ENCODE results near the gene HP.

Gene HP

GRCh38 chr16:72018470-72018869 lies 35.8 kb upstream of the HP start:
- Histone ChIP-seq H3K27me3 (ENCODE audit: control insufficient read depth in 1 of 2, insufficient read depth in 2 of 2, low read length in 2 of 2) (no peaks in the 10 kb centered on the region), H3K9ac (ENCODE audit: low read depth in 1 of 2, low read length in 2 of 2) (no peak overlapping the region), H3K4me1 (ENCODE audit: control insufficient read depth in 1 of 2, insufficient read depth in 2 of 2, low read length in 2 of 2) (peaks cover 0 to 8% of the 10 kb centered on the region in 2 donors), H3K4me3 (ENCODE audit: low read depth in 1 of 2, low read length in 2 of 2) (no peak overlapping the region), H3K36me3 (ENCODE audit: control insufficient read depth in 1 of 2, insufficient read depth in 2 of 2, low read length in 2 of 2) (peaks cover 5 to 43% of the 10 kb centered on the region in 2 donors), H3K27ac (ENCODE audit: low read depth, low read length) (no peak overlapping the region), H3K9me3 (ENCODE audit: control insufficient read depth in 1 of 2, low read length in 2 of 2) (no peaks in the 10 kb centered on the region)

GRCh38 chr16:72021043-72021442 lies 33.3 kb upstream of the HP start:
- no peaks in the 10 kb centered on the region for H3K9me3 ChIP-seq (ENCODE audit: control insufficient read depth in 1 of 2, low read length in 2 of 2)
- no peak overlapping the region for H3K9ac ChIP-seq (ENCODE audit: low read depth in 1 of 2, low read length in 2 of 2)
- peaks cover 5 to 62% of the 10 kb centered on the region in 2 donors for H3K36me3 ChIP-seq (ENCODE audit: control insufficient read depth in 1 of 2, insufficient read depth in 2 of 2, low read length in 2 of 2)
- H3K27ac ChIP-seq (ENCODE audit: low read depth, low read length) = no peak overlapping the region
- no peaks in the 10 kb centered on the region for H3K27me3 ChIP-seq (ENCODE audit: control insufficient read depth in 1 of 2, insufficient read depth in 2 of 2, low read length in 2 of 2)
- no peak overlapping the region for H3K4me3 ChIP-seq (ENCODE audit: low read depth in 1 of 2, low read length in 2 of 2)
- no peaks in the 10 kb centered on the region for H3K4me1 ChIP-seq (ENCODE audit: control insufficient read depth in 1 of 2, insufficient read depth in 2 of 2, low read length in 2 of 2)

- Histone ChIP-seq H3K9ac (ENCODE audit: low read depth in 1 of 2, low read length in 2 of 2) (no peak overlapping the region), H3K4me1 (ENCODE audit: control insufficient read depth in 1 of 2, insufficient read depth in 2 of 2, low read length in 2 of 2) (no peaks in the 10 kb centered on the region), H3K36me3 (ENCODE audit: control insufficient read depth in 1 of 2, insufficient read depth in 2 of 2, low read length in 2 of 2) (peaks cover 5 to 55% of the 10 kb centered on the region in 2 donors), H3K9me3 (ENCODE audit: control insufficient read depth in 1 of 2, low read length in 2 of 2) (no peaks in the 10 kb centered on the region), H3K4me3 (ENCODE audit: low read depth in 1 of 2, low read length in 2 of 2) (no peak overlapping the region), H3K27ac (ENCODE audit: low read depth, low read length) (no peak overlapping the region), H3K27me3 (ENCODE audit: control insufficient read depth in 1 of 2, insufficient read depth in 2 of 2, low read length in 2 of 2) (no peaks in the 10 kb centered on the region)
Measured at GRCh38 chr16:72022127-72022526, 32.2 kb upstream of the HP start.

- H3K9ac ChIP-seq (ENCODE audit: low read depth in 1 of 2, low read length in 2 of 2) = no peak overlapping the region
- H3K4me3 ChIP-seq (ENCODE audit: low read depth in 1 of 2, low read length in 2 of 2) = no peak overlapping the region
- no peak overlapping the region for H3K27ac ChIP-seq (ENCODE audit: low read depth, low read length)
- no peaks in the 10 kb centered on the region for H3K4me1 ChIP-seq (ENCODE audit: control insufficient read depth in 1 of 2, insufficient read depth in 2 of 2, low read length in 2 of 2)
- no peaks in the 10 kb centered on the region for H3K9me3 ChIP-seq (ENCODE audit: control insufficient read depth in 1 of 2, low read length in 2 of 2)
- H3K27me3 ChIP-seq (ENCODE audit: control insufficient read depth in 1 of 2, insufficient read depth in 2 of 2, low read length in 2 of 2) = no peaks in the 10 kb centered on the region
- peaks cover 2 to 48% of the 10 kb centered on the region in 2 donors for H3K36me3 ChIP-seq (ENCODE audit: control insufficient read depth in 1 of 2, insufficient read depth in 2 of 2, low read length in 2 of 2)
Measured at GRCh38 chr16:72023962-72024361, 30.3 kb upstream of the HP start.

GRCh38 chr16:72024862-72025382 lies 29.4 kb upstream of the HP start:
- Histone ChIP-seq H3K4me3 (ENCODE audit: low read depth in 1 of 2, low read length in 2 of 2) (no peak overlapping the region), H3K4me1 (ENCODE audit: control insufficient read depth in 1 of 2, insufficient read depth in 2 of 2, low read length in 2 of 2) (no peaks in the 10 kb centered on the region), H3K9ac (ENCODE audit: low read depth in 1 of 2, low read length in 2 of 2) (no peak overlapping the region), H3K27me3 (ENCODE audit: control insufficient read depth in 1 of 2, insufficient read depth in 2 of 2, low read length in 2 of 2) (no peaks in the 10 kb centered on the region), H3K36me3 (ENCODE audit: control insufficient read depth in 1 of 2, insufficient read depth in 2 of 2, low read length in 2 of 2) (peaks cover 2 to 48% of the 10 kb centered on the region in 2 donors), H3K27ac (ENCODE audit: low read depth, low read length) (no peak overlapping the region), H3K9me3 (ENCODE audit: control insufficient read depth in 1 of 2, low read length in 2 of 2) (no peaks in the 10 kb centered on the region)

GRCh38 chr16:72025404-72026114 lies 28.7 kb upstream of the HP start:
- H3K4me1 ChIP-seq (ENCODE audit: control insufficient read depth in 1 of 2, insufficient read depth in 2 of 2, low read length in 2 of 2) = no peaks in the 10 kb centered on the region
- H3K9ac ChIP-seq (ENCODE audit: low read depth in 1 of 2, low read length in 2 of 2) = no peak overlapping the region
- no peak overlapping the region for H3K4me3 ChIP-seq (ENCODE audit: low read depth in 1 of 2, low read length in 2 of 2)
- H3K9me3 ChIP-seq (ENCODE audit: control insufficient read depth in 1 of 2, low read length in 2 of 2) = no peaks in the 10 kb centered on the region
- H3K27me3 ChIP-seq (ENCODE audit: control insufficient read depth in 1 of 2, insufficient read depth in 2 of 2, low read length in 2 of 2) = no peaks in the 10 kb centered on the region
- peaks cover 2 to 45% of the 10 kb centered on the region in 2 donors for H3K36me3 ChIP-seq (ENCODE audit: control insufficient read depth in 1 of 2, insufficient read depth in 2 of 2, low read length in 2 of 2)
- H3K27ac ChIP-seq (ENCODE audit: low read depth, low read length) = no peak overlapping the region

GRCh38 chr16:72027669-72028378 lies 26.5 kb upstream of the HP start:
- Histone ChIP-seq H3K4me1 (ENCODE audit: control insufficient read depth in 1 of 2, insufficient read depth in 2 of 2, low read length in 2 of 2) (no peaks in the 10 kb centered on the region), H3K4me3 (ENCODE audit: low read depth in 1 of 2, low read length in 2 of 2) (no peak overlapping the region)

GRCh38 chr16:72029567-72030271 lies 24.6 kb upstream of the HP start:
- Histone ChIP-seq H3K9ac (ENCODE audit: low read depth in 1 of 2, low read length in 2 of 2) (no peak overlapping the region), H3K27ac (ENCODE audit: low read depth, low read length) (no peak overlapping the region), H3K36me3 (ENCODE audit: control insufficient read depth in 1 of 2, insufficient read depth in 2 of 2, low read length in 2 of 2) (peaks cover 0 to 15% of the 10 kb centered on the region in 2 donors), H3K27me3 (ENCODE audit: control insufficient read depth in 1 of 2, insufficient read depth in 2 of 2, low read length in 2 of 2) (no peaks in the 10 kb centered on the region), H3K9me3 (ENCODE audit: control insufficient read depth in 1 of 2, low read length in 2 of 2) (no peaks in the 10 kb centered on the region), H3K4me1 (ENCODE audit: control insufficient read depth in 1 of 2, insufficient read depth in 2 of 2, low read length in 2 of 2) (no peaks in the 10 kb centered on the region), H3K4me3 (ENCODE audit: low read depth in 1 of 2, low read length in 2 of 2) (no peak overlapping the region)

More at GRCh38 chr16:72027669-72028378, 26.5 kb upstream of the HP start:
- no peak overlapping the region for H3K9ac ChIP-seq (ENCODE audit: low read depth in 1 of 2, low read length in 2 of 2)
- no peaks in the 10 kb centered on the region for H3K9me3 ChIP-seq (ENCODE audit: control insufficient read depth in 1 of 2, low read length in 2 of 2)
- H3K27me3 ChIP-seq (ENCODE audit: control insufficient read depth in 1 of 2, insufficient read depth in 2 of 2, low read length in 2 of 2) = no peaks in the 10 kb centered on the region
- peaks cover 0 to 30% of the 10 kb centered on the region in 2 donors for H3K36me3 ChIP-seq (ENCODE audit: control insufficient read depth in 1 of 2, insufficient read depth in 2 of 2, low read length in 2 of 2)
- no peak overlapping the region for H3K27ac ChIP-seq (ENCODE audit: low read depth, low read length)

- Histone ChIP-seq H3K27me3 (ENCODE audit: control insufficient read depth in 1 of 2, insufficient read depth in 2 of 2, low read length in 2 of 2) (no peaks in the 10 kb centered on the region), H3K9ac (ENCODE audit: low read depth in 1 of 2, low read length in 2 of 2) (no peak overlapping the region), H3K9me3 (ENCODE audit: control insufficient read depth in 1 of 2, low read length in 2 of 2) (no peaks in the 10 kb centered on the region), H3K27ac (ENCODE audit: low read depth, low read length) (no peak overlapping the region), H3K36me3 (ENCODE audit: control insufficient read depth in 1 of 2, insufficient read depth in 2 of 2, low read length in 2 of 2) (no peaks in the 10 kb centered on the region), H3K4me1 (ENCODE audit: control insufficient read depth in 1 of 2, insufficient read depth in 2 of 2, low read length in 2 of 2) (no peaks in the 10 kb centered on the region), H3K4me3 (ENCODE audit: low read depth in 1 of 2, low read length in 2 of 2) (no peak overlapping the region)
Measured at GRCh38 chr16:72033437-72033836, 20.9 kb upstream of the HP start.

- H3K36me3 ChIP-seq (ENCODE audit: control insufficient read depth in 1 of 2, insufficient read depth in 2 of 2, low read length in 2 of 2) = no peaks in the 10 kb centered on the region
- no peaks in the 10 kb centered on the region for H3K4me1 ChIP-seq (ENCODE audit: control insufficient read depth in 1 of 2, insufficient read depth in 2 of 2, low read length in 2 of 2)
- H3K27ac ChIP-seq (ENCODE audit: low read depth, low read length) = no peak overlapping the region
Measured at GRCh38 chr16:72036098-72036497, 18.2 kb upstream of the HP start.

More at GRCh38 chr16:72036098-72036497, 18.2 kb upstream of the HP start:
- H3K4me3 ChIP-seq (ENCODE audit: low read depth in 1 of 2, low read length in 2 of 2) = no peak overlapping the region
- H3K27me3 ChIP-seq (ENCODE audit: control insufficient read depth in 1 of 2, insufficient read depth in 2 of 2, low read length in 2 of 2) = no peaks in the 10 kb centered on the region
- no peaks in the 10 kb centered on the region for H3K9me3 ChIP-seq (ENCODE audit: control insufficient read depth in 1 of 2, low read length in 2 of 2)
- H3K9ac ChIP-seq (ENCODE audit: low read depth in 1 of 2, low read length in 2 of 2) = no peak overlapping the region
